HG02973 (cell line): Measurements from ENCODE around the gene GOLGA3.
"Not testable (repeated sequence)": the region's sequence is repeated elsewhere in the genome, so short reads cannot be mapped to it uniquely, and the experiment has no call there.

Source experiments
- ATAC-seq: cut with Tn5 transposase; IDR thresholded peaks from one replicate; pipeline ENCODE4 v1.9.1; 2021; ENCODE audit warnings: moderate library complexity; ENCODE audit not compliant: unreplicated experiment

The GOLGA3 gene

DNA sequence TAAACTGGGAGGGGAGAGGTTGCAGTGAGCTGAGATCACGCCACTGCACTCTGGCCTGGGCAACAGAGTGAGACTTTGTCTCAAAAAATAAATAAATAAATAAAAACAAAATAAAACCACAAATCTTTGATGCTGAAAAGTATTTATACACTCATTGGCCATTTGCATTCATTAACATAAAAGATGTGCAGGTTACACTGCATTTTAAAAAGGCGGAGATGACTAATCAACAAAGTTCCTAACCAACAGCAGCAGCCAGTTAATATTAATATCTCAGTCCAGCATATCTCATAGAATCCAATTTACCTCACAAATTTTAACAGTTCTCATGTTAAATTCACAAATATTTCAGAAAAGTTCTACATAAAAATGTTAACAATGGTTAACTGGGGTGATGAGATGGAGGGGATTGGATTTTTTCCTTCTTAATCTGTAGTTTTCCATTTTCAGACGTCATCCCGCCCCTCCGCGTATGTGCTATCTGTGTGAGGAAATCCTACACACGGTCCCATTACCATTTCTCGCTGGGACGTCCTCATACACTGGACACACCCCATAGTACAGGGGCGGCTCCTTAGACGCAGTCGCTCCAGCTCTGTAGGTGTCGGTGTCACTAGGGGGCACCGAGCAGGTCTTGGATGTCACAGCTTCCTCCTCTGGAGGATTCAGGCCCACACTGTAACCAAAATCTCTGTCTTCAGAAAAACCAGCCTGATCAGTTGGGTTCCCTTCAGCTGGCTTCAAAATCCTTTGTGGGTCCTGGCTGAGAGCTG lies 74.3 kb downstream of the GOLGA3 start:
- no peak for ATAC-seq

DNA sequence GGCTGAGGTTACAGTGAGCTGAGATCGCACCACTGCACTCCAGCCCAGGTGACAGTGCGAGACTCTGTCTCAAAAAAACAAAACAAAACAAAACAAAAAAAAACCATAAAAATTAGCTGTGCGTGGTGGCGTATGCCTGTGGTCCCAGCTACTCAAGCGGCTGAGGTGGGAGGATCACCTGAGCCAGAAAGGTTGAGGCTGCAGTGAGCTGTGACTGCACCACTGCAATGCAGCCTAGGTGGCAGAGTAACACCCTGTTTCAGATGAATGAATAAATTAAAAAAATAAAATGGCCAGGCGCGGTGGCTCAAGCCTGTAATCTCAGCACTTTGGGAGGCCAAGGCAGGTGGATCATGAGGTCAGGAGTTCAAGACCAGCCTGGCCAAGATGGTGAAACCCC lies 75.0 kb downstream of the GOLGA3 start:
- ATAC-seq = not testable (repeated sequence)

DNA sequence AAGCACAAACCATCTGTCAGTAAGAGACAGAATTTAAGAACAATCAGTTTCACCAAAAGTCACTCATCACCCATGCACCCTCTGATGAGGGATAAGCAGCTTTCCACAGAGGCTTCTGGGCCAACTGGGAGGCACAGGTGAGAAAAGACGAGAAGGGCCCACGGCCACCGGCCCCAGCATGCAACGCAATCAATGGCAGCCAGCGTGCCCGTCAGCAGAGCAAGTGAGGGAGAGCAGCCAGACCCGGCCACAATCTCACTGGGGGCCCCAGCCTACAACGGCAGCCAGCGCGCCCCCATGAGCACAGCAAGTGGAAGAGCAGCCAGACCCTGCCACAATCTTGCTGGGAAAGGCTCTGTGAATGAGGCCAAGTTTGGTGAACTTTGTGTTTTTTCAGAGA lies 80.3 kb downstream of the GOLGA3 start:
- ATAC-seq = no peak

DNA sequence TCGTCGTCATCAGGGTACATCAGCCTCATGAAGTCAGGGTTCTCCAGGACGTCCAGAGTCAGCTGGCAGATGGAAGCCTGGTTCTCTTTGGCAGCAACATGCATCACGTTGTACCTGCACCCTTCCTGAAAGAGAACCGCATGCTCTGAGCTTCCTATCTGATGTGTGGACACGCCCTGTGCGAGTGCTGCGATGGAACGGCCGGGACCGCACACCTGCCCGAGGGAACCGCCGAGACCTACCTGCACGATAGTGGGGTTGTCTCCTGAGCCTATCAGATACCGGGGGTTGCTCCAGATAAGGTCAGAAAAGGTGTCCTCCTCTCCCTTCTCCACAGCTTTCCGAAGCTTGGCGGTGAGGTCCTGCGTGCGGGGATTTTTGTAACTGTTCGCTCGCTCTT lies 80.8 kb downstream of the GOLGA3 start:
- no peak for ATAC-seq

DNA sequence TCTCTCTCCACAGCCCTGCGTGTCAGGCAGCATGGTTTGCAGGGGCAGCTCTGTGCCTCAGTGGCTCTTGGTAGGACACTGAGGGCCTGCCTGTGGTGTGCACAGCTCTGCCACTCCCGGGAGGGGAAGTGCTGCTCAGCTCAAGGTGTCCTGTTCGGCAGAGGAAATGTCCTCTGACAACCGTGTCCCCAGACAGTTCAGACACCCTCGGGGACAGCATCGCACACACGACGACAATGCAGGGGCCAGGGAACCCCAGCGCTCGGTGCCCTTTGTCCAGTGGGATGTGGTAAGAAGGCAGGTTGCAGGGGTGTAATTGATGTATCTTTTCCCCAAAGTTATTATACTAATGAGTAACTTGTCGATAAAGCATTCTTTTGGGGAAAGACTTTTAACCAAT lies 81.3 kb downstream of the GOLGA3 start:
- no peak for ATAC-seq

DNA sequence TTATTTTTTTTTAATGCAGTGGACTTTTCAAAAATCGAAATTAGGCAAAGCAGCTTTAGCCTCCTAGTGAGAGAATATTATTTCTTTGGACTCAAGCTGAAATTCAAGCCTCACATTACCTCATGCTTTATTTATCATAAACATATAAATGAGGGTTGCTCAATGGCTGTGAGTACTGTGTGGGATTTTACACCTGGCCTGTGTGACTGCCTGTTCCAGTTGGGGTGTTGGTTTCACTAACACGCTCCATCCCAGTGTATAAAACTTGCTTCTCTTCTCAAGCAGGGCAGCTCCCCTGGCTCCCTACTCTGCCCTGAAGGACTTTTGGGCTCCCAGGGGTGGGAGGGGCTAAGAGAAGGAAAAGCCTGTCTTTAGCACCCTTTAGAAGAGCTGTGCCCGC lies 82.1 kb downstream of the GOLGA3 start:
- no peak for ATAC-seq

DNA sequence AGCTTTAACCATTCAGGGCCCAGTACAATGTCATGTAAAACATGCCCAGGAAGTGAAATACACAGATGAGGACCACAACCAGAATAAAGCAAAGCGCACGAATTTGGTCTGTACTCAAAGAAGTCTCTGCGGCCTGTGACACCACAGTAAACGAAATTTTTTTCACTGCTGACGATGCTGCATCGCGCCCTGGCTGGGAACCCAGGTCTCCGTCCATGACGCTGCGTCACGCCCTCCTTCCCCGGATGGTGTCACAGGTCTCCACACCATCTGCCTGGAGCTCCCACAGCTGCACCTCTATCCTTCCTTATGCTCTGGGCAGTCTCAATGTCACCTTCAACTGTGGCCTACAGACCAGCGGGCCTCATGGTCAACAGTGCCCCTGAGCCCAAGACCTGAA lies 84.8 kb downstream of the GOLGA3 start:
- ATAC-seq = no peak

DNA sequence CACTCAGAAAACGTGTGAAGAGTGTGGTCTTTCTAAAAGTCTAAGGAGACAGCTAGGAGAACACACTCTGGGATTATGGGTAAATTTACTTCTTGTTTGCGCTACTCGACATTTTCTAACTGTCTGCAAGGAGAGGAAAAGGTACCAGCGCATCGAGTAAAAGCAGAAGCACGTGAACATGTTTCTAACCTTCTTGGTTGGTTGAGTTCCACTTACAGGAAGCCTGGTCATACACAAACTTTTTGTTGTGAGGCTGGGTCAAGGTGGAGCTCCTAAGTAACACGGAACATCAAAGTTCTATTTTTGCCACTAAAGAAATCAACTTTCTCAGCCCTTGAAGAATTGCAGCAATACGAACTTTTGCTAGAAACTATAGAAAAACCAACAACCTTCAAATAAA lies 87.0 kb downstream of the GOLGA3 start:
- ATAC-seq = no peak

DNA sequence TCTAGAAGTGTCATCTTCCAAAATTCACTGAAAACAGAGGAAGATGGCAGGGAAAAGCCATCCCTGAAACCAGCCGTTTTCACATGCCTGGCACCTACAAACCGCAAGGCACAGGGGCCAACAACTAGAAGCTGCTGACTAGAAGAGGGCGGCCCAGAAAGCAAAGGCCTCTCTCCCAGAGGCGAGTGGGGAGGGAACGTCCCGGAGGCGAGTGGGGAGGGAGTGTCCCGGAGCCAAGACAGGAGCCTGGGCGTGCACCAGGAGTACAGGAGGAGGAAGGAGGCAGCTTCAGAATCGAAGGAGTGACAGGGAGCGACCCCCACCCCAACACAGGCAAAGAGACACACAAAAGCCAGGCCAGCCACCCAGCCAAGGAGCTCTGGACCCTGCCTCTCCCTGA lies 88.0 kb downstream of the GOLGA3 start:
- no peak for ATAC-seq

DNA sequence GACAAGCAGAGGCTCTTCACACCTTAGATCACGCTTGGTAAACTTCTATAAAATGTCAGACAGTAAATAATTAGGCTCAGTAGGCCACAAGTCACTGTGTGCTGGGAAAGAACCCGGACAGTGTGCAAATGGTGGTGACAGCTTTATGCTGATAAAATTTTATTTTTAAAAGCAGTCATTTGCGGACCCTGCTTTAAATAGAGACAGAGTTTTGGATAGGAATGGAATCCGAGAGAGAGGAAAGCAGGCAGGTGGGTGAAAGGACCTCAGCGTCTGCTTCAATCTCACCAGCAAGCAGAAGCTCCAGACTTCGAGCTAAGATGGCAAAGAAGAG lies 88.4 kb downstream of the GOLGA3 start:
- no peak for ATAC-seq

DNA sequence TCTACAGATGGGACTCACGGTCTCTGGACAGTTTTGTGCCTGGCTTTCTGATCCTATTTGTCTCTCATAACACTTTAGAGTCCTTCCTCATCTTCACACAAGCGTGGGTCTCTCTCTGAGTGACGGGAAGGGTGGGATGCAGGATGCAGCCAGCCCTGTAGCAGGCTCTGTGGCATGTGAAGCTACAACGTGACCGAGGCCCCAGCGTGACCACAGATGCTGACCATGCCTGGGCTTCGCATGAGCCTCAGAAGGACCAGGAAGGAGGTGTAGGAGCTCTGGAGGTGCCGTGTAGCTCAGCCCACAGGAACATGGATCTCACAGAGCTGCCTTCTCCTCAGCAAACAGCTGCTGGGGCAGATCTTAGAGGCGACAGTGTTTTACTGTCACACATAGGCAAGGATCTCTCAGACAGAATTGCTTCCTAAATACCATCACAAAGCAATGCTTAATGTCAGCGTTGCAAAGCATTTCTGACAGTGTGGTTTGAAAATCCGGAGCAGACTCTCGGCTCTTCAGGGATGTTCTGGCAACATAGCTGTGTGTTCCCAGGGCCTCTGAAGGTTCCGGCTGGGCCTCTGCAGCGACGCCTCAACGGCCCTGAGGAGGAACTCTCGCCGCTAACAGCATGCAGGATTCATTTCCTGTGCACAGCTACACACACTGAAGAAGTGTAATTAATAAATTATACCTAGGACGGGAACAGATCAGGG lies 88.9 kb downstream of the GOLGA3 start:
- ATAC-seq = no peak

DNA sequence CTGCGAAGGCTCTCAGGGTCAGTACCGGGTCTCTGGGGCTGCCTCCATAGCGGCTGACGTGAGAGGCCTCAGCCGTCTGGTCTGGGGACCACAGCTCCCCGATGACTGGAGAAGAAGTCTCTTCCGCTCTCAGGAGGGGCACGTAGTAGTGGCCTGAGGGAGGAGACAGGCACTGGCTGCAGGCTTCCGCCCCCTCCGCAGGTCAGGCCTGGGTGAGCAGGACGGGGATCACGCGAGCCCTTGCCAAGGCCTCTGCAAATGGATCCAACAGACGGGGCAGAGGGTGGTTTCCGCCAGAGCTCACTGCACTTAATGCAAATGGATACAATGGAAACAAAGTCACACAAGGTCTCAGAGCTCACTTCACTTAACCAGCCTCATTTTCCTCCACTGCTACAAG lies 91.8 kb downstream of the GOLGA3 start:
- ATAC-seq = no peak

DNA sequence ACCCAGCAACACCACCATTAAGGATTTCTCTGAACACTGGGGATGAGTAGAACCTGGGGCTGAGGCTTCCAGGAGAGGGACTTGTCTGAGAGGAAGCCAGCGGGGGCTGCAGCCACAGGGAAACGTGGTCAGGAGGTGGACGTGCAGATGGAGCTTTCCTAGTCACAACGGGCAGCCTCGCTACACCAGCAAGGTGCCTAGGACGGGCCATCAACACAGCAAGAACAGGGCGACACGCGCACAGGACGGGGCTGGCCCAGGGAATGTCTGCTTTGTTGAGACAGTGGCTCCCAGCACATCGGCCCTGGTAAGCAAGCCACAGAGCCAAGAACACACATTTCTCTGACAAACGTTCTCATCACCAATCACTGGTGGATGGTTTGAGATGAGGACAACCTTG lies 92.3 kb downstream of the GOLGA3 start:
- ATAC-seq = no peak

DNA sequence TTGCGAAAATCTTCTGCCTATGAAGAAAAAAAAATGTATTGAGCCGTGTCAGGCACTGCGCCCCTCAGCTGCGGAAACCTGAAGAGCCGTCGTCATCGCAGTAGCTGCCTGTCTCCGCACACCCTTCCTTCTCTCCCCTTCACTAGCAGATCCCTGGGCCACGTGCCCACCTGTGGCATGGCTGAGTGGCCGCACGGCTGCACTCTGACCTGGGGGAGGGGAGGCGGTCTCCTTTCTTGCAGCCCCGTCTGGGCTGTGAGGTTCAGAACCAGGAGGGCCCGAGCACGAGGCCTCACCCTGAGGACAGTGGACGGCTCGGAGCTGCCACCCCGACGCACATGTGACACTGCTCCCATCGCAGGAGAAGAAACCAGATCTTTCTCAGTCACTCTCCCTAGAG lies 93.2 kb downstream of the GOLGA3 start:
- ATAC-seq = no peak

DNA sequence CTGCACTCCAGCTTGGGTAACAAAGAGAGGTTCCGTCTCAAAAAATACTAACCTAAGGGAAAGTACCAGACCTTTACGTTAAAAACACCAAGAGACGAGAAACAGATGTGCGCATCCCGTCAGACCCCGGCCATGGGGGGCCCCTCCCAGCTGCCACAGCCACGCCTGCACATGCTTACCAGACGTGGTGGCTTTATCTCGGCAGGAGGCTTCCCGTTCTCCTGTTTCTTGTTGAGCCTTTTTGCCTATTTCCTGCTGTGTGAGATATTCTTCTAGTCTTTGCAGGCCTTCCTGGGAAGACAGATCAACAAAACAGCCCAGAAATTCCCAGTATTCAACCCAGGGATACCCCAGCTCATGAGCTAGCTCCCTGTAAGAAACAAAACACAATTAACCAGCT lies 94.5 kb downstream of the GOLGA3 start:
- ATAC-seq = no peak

DNA sequence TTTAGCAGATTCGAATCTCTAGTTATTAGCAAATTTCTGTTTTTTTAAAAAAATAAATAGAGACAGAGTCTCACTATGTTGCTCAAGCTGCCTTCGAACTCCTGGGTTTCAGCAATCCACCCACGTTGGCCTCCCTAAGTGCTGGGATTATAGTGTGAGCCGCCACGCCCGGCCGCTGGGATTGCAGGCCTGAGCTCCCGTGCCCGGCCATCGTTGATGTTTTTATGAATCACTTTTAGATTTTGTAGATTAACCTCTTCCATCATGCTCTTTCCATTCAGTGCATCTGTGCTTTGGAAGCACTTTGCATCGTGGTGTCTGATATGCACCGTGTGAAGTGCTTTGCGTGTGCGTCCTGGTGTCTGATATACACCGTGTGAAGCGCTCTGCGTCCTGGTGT lies 97.1 kb downstream of the GOLGA3 start:
- ATAC-seq = no peak

DNA sequence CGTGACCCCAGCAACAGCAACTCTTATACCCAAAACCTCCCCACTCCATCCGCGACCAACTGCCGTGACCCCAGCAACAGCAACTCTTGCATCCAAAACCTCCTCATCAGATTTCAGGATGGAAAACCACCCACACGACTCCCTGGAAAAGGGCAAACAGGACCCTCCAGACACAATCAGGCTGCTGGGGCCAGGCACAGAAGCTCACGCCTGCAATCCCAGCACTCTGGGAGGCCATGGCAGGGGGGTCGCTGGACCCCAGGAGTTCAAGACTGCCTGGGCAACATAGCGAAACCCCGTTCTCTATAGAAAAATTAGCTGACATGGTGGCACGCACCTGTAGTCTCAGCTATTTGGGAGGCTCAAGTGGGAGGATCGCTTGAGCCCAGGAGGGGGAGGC lies 98.3 kb downstream of the GOLGA3 start:
- no peak for ATAC-seq

DNA sequence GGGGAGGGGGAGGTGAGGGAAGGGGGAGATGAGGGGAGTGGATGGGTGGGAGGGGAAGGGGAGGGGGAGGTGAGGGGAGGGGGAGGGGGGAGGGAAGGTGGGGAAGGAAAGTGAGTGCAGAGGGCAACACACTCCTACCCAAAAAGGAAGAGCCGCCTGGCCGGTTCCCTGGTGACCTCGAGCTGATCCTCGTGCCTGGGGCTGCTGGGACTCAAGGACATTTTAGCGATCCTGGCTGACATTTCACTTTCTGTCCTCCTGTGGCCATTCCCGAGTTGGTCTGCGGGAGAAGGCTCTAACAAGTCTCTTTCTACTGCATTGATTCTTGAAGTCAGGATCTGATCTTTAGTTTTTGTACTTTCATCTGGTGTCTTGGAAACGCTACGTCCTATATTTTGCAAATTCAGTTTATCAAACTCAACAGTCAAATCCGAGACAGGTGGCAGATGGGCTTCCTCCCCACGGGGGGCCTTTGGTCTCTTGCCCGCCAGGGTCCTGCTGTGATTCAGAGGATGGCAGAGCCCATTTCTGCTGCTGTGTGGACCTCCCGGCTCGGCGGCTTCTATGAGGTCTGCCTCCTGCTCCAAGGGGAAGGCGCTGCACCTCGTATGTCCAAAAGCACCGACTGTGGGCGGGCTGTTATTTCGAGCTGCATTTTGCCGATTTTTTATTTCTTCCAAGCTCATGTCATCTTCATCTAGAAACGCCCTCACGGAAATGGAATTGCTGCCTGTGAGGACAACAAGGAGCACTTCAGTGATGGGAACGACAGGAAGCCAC lies 98.9 kb downstream of the GOLGA3 start:
- ATAC-seq = no peak

DNA sequence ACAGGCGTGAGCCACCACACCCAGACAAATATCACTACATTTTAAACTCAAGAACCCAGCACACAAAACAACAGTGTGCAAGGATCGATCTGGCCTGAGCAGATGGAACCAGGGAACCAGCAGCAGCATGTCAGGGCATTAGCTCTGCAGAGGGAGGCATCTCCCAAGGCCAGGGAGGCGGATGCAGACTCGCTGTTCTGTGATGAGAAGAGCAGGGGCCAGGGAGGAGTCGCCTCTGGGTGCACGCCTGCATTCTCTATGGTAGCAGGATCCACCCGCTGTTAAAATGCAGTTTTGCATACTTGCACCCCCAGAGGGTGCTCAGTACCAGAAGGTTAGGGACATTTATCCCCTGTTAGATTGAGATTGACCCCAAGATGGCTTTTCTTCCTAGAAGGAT lies 100.2 kb downstream of the GOLGA3 start:
- ATAC-seq = no peak

DNA sequence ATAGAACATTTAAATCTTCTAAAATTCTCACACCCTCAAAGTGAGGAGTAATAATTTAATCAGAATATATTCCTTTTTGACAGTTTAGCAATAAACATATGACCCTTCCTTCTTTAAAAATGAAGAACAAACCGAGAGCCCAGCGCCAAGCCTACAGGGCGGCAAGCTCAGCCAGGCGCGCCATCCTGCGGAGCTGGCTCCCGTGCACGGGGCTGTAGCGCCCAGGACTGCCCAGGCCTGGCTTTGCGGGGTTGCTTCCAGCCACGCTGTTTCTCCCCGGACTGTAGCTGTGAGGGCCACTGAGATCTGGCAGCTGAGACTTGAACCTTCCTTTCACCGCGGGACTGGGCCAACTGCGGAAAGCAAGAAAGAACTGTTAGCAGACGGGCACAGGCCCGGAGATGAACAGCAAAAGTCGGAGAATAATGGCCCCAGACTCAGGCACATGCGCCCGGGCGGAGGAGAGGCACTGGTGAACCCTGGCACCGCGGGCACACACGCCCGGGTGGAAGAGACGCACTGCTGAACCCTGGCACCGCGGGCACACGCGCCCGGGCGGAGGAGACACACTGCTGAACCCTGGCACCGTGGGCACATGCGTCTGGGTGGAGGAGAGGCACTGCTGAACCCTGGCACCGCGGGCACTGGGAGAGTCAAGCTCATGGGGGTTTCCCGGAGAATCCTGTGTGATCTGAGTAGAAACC lies 101.4 kb downstream of the GOLGA3 start:
- ATAC-seq = no peak

DNA sequence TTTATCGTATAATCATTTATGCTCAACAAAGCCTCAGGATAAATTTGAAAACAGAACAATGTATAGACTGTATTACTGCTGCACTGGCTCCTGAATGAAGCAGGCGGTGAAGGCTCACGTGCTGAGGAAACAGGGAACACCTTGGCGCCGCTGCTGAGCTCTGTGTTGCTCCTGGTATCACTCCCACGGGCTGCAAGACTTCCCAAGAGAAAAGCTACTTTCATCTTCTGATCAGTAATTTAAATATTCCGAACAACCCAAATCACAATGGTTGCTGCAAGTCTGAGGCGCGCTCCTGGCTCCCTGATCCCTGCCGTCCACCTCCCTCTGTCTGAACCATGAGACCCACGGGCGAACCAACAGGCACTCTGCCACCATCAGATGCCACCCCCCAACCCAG lies 102.3 kb downstream of the GOLGA3 start:
- no peak for ATAC-seq
